OCI-LY7 (cell line): ENCODE results near the gene CKLF. TPM values are rescaled to one million over a fixed set of nuclear protein-coding genes. Genes with fewer than 3 reads are reported as not detected.
A peak's percentile ranks its signal among the peaks of the same experiment; 100 is the strongest.

Experiments
- BruUV-seq: library from RNA; stranded (reverse); fragments of 400-500 nt; replicated peaks from 2 replicates; lab custom pipeline; 2021; lab: Mats Ljungman, UMichigan
- CTCF ChIA-PET: fragments of 300-600 bp; sonication (Branson Sonifier 250); formaldehyde crosslinking; loops from one replicate; lab custom pipeline; 2022; ENCODE audit warnings: antibody characterized with exemption; ENCODE audit not compliant: unreplicated experiment; lab: Charles Lee
- POLR2A ChIA-PET: fragments of 300-600 bp; sonication (Branson Sonifier 250); formaldehyde crosslinking; loops from one replicate; lab custom pipeline; 2022; ENCODE audit warnings: antibody characterized with exemption; lab: Charles Lee
- DNase-seq: peaks from one replicate; pipeline ENCODE4 v3.0.0-alpha.2; 2015; ENCODE audit warnings: low spot score
- H2AFZ ChIP-seq: fragments of 200-600 bp; sonication (generic), shearing (Covaris generic); 2 replicates; pipeline ENCODE4 v1.6.1; 2014; ENCODE audit warnings: mild to moderate bottlenecking, antibody characterized with exemption, low read length, moderate library complexity
- H3K27ac ChIP-seq: fragments of 200-600 bp; sonication (generic); 2 replicates; pipeline ENCODE4 v1.5.1; 2014; ENCODE audit warnings: mixed run types, low read depth, mild to moderate bottlenecking, moderate library complexity, low read length, inconsistent platforms; ENCODE audit not compliant: poor library complexity, severe bottlenecking
- H3K36me3 ChIP-seq: fragments of 200-600 bp; sonication (generic); 2 replicates; pipeline ENCODE4 v1.6.1; 2014; ENCODE audit warnings: mild to moderate bottlenecking, antibody characterized with exemption, low read length, moderate library complexity, mixed read lengths; ENCODE audit not compliant: insufficient read depth
- H3K4me1 ChIP-seq: fragments of 200-600 bp; sonication (generic); 2 replicates; pipeline ENCODE4 v1.5.1; 2014; ENCODE audit warnings: mild to moderate bottlenecking, low read length; ENCODE audit not compliant: insufficient read depth, poor library complexity, severe bottlenecking
- H3K4me2 ChIP-seq: fragments of 200-600 bp; sonication (generic); 2 replicates; pipeline ENCODE4 v1.6.1; 2014; ENCODE audit warnings: mild to moderate bottlenecking, low read length
- H3K4me3 ChIP-seq: fragments of 200-600 bp; sonication (generic); 2 replicates; pipeline ENCODE4 v1.5.1; 2014; ENCODE audit warnings: mild to moderate bottlenecking, low read depth, low read length; ENCODE audit not compliant: poor library complexity, severe bottlenecking
- H3K79me2 ChIP-seq: fragments of 200-600 bp; sonication (generic); 2 replicates; pipeline ENCODE4 v1.6.1; 2016; ENCODE audit warnings: low read depth, mild to moderate bottlenecking, low read length, moderate library complexity, mixed read lengths; ENCODE audit not compliant: insufficient read depth
- H3K9me2 ChIP-seq: fragments of 200-600 bp; sonication (generic); 2 replicates; pipeline ENCODE4 v1.6.1; 2016; ENCODE audit warnings: mild to moderate bottlenecking, low read length, mixed read lengths; ENCODE audit not compliant: insufficient read depth
- H3K9me3 ChIP-seq: fragments of 200-600 bp; sonication (generic); 2 replicates; pipeline ENCODE4 v1.6.1; 2014; ENCODE audit warnings: mild to moderate bottlenecking, mixed run types, low read length, mixed read lengths
- H4K20me1 ChIP-seq: fragments of 200-600 bp; sonication (generic); 2 replicates; pipeline ENCODE4 v1.6.1; 2014; ENCODE audit warnings: mild to moderate bottlenecking, antibody characterized with exemption, low read length, moderate library complexity, mixed read lengths; ENCODE audit not compliant: insufficient read depth
- CTCF ChIP-seq: fragments of 200-600 bp; sonication (generic); conservative IDR thresholded peaks from 2 replicates; pipeline ENCODE4 v1.5.1; 2014; ENCODE audit warnings: mild to moderate bottlenecking, antibody characterized with exemption, low read length, moderate library complexity, mixed read lengths
- EZH2phosphoT487 ChIP-seq: fragments of 200-600 bp; sonication (generic); IDR thresholded peaks from 2 replicates; pipeline ENCODE4 v1.6.1; 2018; ENCODE audit warnings: low read depth, borderline replicate concordance, mild to moderate bottlenecking, mixed run types, antibody characterized with exemption, low read length, moderate library complexity, mixed read lengths
- intact Hi-C: fragments of 100-400 bp; cut with micrococcal nuclease; formaldehyde crosslinking; loops from one replicate; pipeline ENCODE4 v1.10.0; 2022; ENCODE audit not compliant: unreplicated experiment
- total RNA-seq, 2 experiments: library from RNA; depleted of rRNA in 1 of 2; stranded (reverse); fragments of >200 nt in 1 of 2; shearing (Covaris generic) in 1 of 2; gene quantifications; 2 replicates each; pipeline ENCODE4 v1.2.3, GENCODE V29; 2014 to 2022

The CKLF gene
- total RNA-seq, 2 experiments from 2014 or later = 56.6 to 98.7 TPM

GRCh38 chr16:66588981-66589713 lies 36.8 kb downstream of the CKLF start:
- peak; percentile 75 for DNase-seq
- no peaks in the 10 kb centered on the region for H4K20me1 ChIP-seq
- BruUV-seq = no TSS peak
- H2AFZ ChIP-seq = no peak overlapping the region
- H3K4me3 ChIP-seq = no peak overlapping the region
- no peak overlapping the region for H3K27ac ChIP-seq
- no peaks in the 10 kb centered on the region for H3K9me2 ChIP-seq
- peak; percentile 87 for TF ChIP-seq CTCF
- TF ChIP-seq EZH2phosphoT487 = no peak
- no peak overlapping the region for H3K4me2 ChIP-seq
- H3K4me1 ChIP-seq = peaks cover 25% of the 10 kb centered on the region
- H3K9me3 ChIP-seq = no peaks in the 10 kb centered on the region
- no peaks in the 10 kb centered on the region for H3K79me2 ChIP-seq
- intact Hi-C loops = loop anchor here (1.0 to 2.0 kb wide), 4 partner anchors 72 to 183 kb away; no protein-coding TSS in a partner anchor
- CTCF ChIA-PET = interaction anchor here (0.6 to 1.1 kb wide), 2 partner anchors 113 to 185 kb away, joined by 3 to 4 read pairs; no protein-coding TSS in a partner anchor
- H3K36me3 ChIP-seq = no peaks in the 10 kb centered on the region
- POLR2A ChIA-PET = interaction anchor here (0.6 kb wide), 1 partner anchor 9 kb away, joined by 3 read pairs; no protein-coding TSS in a partner anchor

GRCh38 chr16:66590322-66590721 lies 37.9 kb downstream of the CKLF start:
- intact Hi-C loops = no loop called here
- peak; percentile 29 for DNase-seq
- peak overlapping the region; percentile 27 for H3K4me3 ChIP-seq
- POLR2A ChIA-PET = interaction anchor here (0.7 kb wide), 1 partner anchor 198 kb away, joined by 3 read pairs; no protein-coding TSS in a partner anchor
- CTCF ChIA-PET = interaction anchor here (0.8 to 1.1 kb wide), 2 partner anchors 182 to 186 kb away, joined by 3 to 4 read pairs; no protein-coding TSS in a partner anchor
- peak overlapping the region; percentile 42 for H3K4me2 ChIP-seq
- H3K9me2 ChIP-seq = no peaks in the 10 kb centered on the region
- H3K27ac ChIP-seq = no peak overlapping the region
- H3K36me3 ChIP-seq = no peaks in the 10 kb centered on the region
- no peaks in the 10 kb centered on the region for H3K9me3 ChIP-seq
- no peaks in the 10 kb centered on the region for H3K79me2 ChIP-seq
- H2AFZ ChIP-seq = peak overlapping the region; percentile 57; the same call in 1 of the 2 replicates
- peaks cover 25% of the 10 kb centered on the region for H3K4me1 ChIP-seq
- TF ChIP-seq EZH2phosphoT487 = no peak
- TF ChIP-seq CTCF = no peak
- H4K20me1 ChIP-seq = no peaks in the 10 kb centered on the region
- BruUV-seq = no TSS peak
